ENCODE results near the gene CTNS. TPM values are rescaled to one million over a fixed set of nuclear protein-coding genes. Genes with fewer than 3 reads are reported as not detected.

Gene CTNS
- total RNA-seq, 1 experiment from 2014 or later, result 7.1 TPM

DNA sequence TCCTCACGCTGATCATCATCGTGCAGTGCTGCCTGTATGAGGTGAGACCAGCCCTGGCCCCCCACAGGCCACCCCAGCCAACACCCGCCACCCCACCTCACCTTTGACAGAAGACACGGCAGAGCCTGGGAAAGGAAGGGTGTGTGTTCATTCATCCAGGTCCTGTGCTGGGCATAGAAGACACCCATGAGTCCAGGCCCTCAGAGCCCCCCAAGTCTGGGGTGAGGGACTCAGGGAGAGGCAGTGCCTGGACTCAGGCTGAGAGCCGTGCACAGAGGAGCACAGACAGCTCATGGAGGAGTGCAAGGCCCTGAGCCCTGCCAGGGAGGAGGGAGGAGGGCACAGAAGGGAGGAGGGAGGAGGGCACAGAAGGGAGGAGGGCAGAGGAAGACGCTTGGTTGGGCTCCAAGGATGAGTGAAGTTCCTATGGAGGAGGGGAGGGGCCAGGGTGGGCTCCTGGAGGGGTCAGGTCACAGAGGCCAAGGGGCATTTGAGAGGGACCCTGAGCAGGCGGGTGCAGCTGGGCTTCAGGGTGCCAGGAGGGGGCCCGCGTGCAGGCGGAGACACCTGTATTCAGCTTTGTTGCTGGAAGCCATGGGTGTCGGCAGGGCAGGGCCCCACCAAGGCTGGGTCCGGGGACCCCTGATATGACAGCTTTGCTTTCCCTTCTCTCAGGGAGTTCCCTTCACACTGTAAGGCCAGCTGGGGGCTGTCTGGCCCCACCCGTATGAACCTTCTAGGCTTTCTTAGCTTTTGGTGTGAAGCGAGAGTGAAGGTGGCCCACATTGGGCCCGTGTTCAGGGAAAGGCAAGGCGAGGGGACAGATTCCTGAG is 20.4 kb downstream of the CTNS start:
- Mint-ChIP-seq H3K4me1 (ENCODE audit: insufficient read depth, unreplicated experiment) (peaks cover 6% of the 10 kb centered on the region), H3K27me3 (ENCODE audit: insufficient read depth, unreplicated experiment) (no peaks in the 10 kb centered on the region), H3K4me3 (ENCODE audit: unreplicated experiment) (no peak overlapping the region), H3K27ac (ENCODE audit: low read depth, unreplicated experiment) (no peak overlapping the region), H3K36me3 (ENCODE audit: insufficient read depth, unreplicated experiment) (peaks cover 25% of the 10 kb centered on the region), H3K9me3 (ENCODE audit: unreplicated experiment) (no peaks in the 10 kb centered on the region)
- ChIA-PET CTCF (interaction anchor here (0.6 to 1.8 kb wide), 2 partner anchors 9 to 26 kb away, joined by 3 to 6 read pairs; no protein-coding TSS in a partner anchor), POLR2A (interaction anchor here (4.8 kb wide), 1 partner anchor 11 kb away, joined by 34 read pairs; the partner anchor contains the start of genes EMC6 and TAX1BP3)
- TF ChIP-seq, protein P1, sequence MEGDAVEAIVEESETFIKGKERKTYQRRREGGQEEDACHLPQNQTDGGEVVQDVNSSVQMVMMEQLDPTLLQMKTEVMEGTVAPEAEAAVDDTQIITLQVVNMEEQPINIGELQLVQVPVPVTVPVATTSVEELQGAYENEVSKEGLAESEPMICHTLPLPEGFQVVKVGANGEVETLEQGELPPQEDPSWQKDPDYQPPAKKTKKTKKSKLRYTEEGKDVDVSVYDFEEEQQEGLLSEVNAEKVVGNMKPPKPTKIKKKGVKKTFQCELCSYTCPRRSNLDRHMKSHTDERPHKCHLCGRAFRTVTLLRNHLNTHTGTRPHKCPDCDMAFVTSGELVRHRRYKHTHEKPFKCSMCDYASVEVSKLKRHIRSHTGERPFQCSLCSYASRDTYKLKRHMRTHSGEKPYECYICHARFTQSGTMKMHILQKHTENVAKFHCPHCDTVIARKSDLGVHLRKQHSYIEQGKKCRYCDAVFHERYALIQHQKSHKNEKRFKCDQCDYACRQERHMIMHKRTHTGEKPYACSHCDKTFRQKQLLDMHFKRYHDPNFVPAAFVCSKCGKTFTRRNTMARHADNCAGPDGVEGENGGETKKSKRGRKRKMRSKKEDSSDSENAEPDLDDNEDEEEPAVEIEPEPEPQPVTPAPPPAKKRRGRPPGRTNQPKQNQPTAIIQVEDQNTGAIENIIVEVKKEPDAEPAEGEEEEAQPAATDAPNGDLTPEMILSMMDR (IDR thresholded peaks at IDR 0.05; ENCODE audit: unreplicated experiment), result no peak
- intact Hi-C loops (cut with micrococcal nuclease), result no loop called here
- no peak for DNase-seq (ENCODE audit: unreplicated experiment)
- BruUV-seq (replicated peaks), result no TSS peak

DNA sequence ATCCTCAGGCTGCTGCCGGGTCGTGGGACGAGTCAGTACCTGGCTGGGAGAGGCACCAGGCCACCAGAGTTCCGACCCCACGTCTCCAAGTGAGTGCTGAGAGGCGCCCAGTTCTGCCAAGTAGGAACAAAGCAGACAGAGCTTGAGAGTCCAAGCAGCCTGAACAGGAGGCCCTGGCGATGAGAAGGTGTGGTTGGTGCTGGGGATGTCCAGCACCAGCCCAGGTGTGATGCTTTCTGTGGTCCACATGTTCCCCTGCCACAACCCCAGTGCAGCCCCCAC is 21.0 kb downstream of the CTNS start:
- ChIA-PET POLR2A (interaction anchor here (4.8 kb wide), 1 partner anchor 10 kb away, joined by 34 read pairs; the partner anchor contains the start of genes EMC6 and TAX1BP3), CTCF (interaction anchor here (1.8 kb wide), 1 partner anchor 9 kb away, joined by 6 read pairs; no protein-coding TSS in a partner anchor)
- H3K27me3 Mint-ChIP-seq (ENCODE audit: insufficient read depth, unreplicated experiment), result no peaks in the 10 kb centered on the region
- no TSS peak for BruUV-seq (replicated peaks)
- no peak for DNase-seq (ENCODE audit: unreplicated experiment)
- no peaks in the 10 kb centered on the region for H3K9me3 Mint-ChIP-seq (ENCODE audit: unreplicated experiment)
- intact Hi-C loops (cut with micrococcal nuclease), result no loop called here
- TF ChIP-seq, protein P1 (IDR thresholded peaks at IDR 0.05; ENCODE audit: unreplicated experiment), result no peak
- H3K4me3 Mint-ChIP-seq (ENCODE audit: unreplicated experiment), result no peak overlapping the region
- peaks cover 30% of the 10 kb centered on the region for H3K36me3 Mint-ChIP-seq (ENCODE audit: insufficient read depth, unreplicated experiment)
- peaks cover 6% of the 10 kb centered on the region for H3K4me1 Mint-ChIP-seq (ENCODE audit: insufficient read depth, unreplicated experiment)
- no peak overlapping the region for H3K27ac Mint-ChIP-seq (ENCODE audit: low read depth, unreplicated experiment)

DNA sequence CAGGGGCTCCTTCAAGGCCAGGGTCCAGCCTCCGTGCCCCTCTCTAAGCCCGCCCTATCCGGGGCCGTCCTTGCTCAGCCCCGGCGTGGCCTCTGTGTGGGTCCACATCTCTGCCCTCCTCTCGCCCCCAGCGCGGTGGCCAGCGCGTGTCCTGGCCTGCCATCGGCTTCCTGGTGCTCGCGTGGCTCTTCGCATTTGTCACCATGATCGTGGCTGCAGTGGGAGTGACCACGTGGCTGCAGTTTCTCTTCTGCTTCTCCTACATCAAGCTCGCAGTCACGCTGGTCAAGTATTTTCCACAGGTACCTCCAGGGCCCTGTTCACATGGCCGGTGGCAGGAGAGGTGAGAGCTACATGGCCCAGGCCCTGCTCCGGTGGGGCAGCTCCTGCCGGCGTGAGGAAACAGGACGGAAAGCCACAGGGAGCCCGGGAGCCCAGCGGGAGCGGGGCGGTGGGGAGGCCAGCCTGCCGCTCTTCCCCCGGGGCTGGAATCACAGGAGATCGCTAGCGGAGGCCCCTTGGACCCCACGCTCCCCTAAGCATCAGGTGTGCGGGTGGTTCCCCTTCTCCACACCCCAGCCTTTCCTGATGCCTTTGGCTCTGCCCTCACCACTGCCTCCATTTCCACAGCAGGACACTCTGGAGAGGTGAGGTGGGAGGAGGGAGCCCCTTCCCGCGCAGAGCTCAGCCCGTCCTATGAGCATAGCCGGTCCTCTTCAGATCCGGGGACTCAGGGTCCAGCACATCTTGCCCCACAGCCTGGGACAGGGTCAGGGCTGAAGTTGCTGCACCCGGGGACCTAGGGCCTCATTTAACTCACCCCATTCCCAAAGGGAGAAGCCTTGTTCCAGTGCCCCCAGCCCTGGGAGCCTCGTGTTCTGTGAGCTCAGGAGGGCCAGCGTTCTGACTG is 21.6 kb downstream of the CTNS start:
- intact Hi-C loops (cut with micrococcal nuclease), result no loop called here
- Mint-ChIP-seq H3K27me3 (ENCODE audit: insufficient read depth, unreplicated experiment) (no peaks in the 10 kb centered on the region), H3K4me1 (ENCODE audit: insufficient read depth, unreplicated experiment) (peaks cover 6% of the 10 kb centered on the region), H3K27ac (ENCODE audit: low read depth, unreplicated experiment) (no peak overlapping the region), H3K4me3 (ENCODE audit: unreplicated experiment) (no peak overlapping the region), H3K36me3 (ENCODE audit: insufficient read depth, unreplicated experiment) (peaks cover 30% of the 10 kb centered on the region), H3K9me3 (ENCODE audit: unreplicated experiment) (no peaks in the 10 kb centered on the region)
- no TSS peak for BruUV-seq (replicated peaks)
- no peak for DNase-seq (ENCODE audit: unreplicated experiment)
- CTCF ChIA-PET, result interaction anchor here (1.3 to 1.8 kb wide), 2 partner anchors 10 to 13 kb away, joined by 6 read pairs; no protein-coding TSS in a partner anchor
- POLR2A ChIA-PET, result interaction anchor here (0.6 to 4.8 kb wide), 4 partner anchors 7 to 155 kb away, joined by 3 to 34 read pairs (median 3); partner anchors contain the start of genes EMC6 and TAX1BP3
- TF ChIP-seq, protein P1 (IDR thresholded peaks at IDR 0.05; ENCODE audit: unreplicated experiment), result no peak

Measured in MCF 10A (cell line).